ENCODE data around the gene GBE1. TPM values are rescaled to one million over a fixed set of nuclear protein-coding genes. Genes with fewer than 3 reads are reported as not detected.
A peak's percentile ranks its signal among the peaks of the same experiment; 100 is the strongest.

The GBE1 gene
- total and polyA plus RNA-seq, 2 experiments from 2014 or later, result 27.2 to 71.2 TPM

DNA sequence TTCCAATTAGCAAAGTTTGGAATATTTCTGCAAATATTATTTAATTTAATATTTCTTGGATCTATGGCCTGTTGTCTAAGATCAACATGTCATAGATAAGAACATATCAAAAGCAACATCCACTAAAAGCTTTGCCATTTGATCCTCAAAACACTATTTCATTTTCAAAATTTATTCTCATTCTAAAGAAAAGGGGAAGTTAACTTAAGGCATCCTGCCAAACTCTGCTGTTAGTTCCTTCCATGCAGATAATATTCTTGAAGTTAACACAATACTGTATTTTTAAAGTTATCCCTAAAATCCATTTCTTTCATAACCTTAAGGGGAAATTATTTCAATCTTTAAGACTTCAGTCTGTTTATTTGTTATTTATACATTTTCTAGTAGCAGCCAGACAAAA, 28.2 kb upstream of the GBE1 start:
- peak overlapping the region; percentile 14 for H3K4me3 ChIP-seq
- H3K27ac ChIP-seq, result peak overlapping the region; percentile 95
- no peaks in the 10 kb centered on the region for H3K27me3 ChIP-seq
- H3K4me1 ChIP-seq (ENCODE audit: low read depth), result peaks cover 26% of the 10 kb centered on the region
- no peaks in the 10 kb centered on the region for H3K36me3 ChIP-seq
- H3K9me3 ChIP-seq (ENCODE audit: low read depth), result no peaks in the 10 kb centered on the region
- TF ChIP-seq, protein P1, sequence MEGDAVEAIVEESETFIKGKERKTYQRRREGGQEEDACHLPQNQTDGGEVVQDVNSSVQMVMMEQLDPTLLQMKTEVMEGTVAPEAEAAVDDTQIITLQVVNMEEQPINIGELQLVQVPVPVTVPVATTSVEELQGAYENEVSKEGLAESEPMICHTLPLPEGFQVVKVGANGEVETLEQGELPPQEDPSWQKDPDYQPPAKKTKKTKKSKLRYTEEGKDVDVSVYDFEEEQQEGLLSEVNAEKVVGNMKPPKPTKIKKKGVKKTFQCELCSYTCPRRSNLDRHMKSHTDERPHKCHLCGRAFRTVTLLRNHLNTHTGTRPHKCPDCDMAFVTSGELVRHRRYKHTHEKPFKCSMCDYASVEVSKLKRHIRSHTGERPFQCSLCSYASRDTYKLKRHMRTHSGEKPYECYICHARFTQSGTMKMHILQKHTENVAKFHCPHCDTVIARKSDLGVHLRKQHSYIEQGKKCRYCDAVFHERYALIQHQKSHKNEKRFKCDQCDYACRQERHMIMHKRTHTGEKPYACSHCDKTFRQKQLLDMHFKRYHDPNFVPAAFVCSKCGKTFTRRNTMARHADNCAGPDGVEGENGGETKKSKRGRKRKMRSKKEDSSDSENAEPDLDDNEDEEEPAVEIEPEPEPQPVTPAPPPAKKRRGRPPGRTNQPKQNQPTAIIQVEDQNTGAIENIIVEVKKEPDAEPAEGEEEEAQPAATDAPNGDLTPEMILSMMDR (IDR thresholded peaks at IDR 0.05; ENCODE audit: low read depth, low read length), result no peak
- no peak for DNase-seq (ENCODE audit: low read depth in 1 of 2, low spot score in 1 of 2)

DNA sequence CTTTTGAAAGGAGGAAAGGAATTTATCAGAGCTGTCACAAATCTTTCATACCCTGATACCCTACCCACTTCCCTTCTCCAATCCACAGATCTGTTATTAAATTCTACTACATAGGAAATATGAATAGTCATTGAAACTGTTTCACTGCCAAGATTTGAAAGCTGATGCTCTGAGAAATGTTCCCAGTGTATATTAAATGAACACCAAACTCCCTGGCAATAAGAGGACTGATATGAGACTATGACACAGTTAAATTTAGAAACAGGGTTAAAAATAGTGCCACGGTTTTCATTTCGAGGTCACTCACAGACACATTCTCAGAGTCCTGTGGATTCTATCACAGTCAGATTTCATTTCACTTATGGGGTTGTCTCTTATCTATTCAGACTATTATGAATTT, 27.2 kb upstream of the GBE1 start:
- Histone ChIP-seq H3K27me3 (no peaks in the 10 kb centered on the region), H3K9me3 (ENCODE audit: low read depth) (no peaks in the 10 kb centered on the region), H3K36me3 (no peaks in the 10 kb centered on the region), H3K27ac (peak overlapping the region; percentile 95), H3K4me1 (ENCODE audit: low read depth) (peaks cover 26% of the 10 kb centered on the region), H3K4me3 (peak overlapping the region; percentile 14)
- TF ChIP-seq, protein P1 (IDR thresholded peaks at IDR 0.05; ENCODE audit: low read depth, low read length), result no peak
- peak in 1 of 2 donors; percentile 49 for DNase-seq (ENCODE audit: low read depth in 1 of 2, low spot score in 1 of 2)

DNA sequence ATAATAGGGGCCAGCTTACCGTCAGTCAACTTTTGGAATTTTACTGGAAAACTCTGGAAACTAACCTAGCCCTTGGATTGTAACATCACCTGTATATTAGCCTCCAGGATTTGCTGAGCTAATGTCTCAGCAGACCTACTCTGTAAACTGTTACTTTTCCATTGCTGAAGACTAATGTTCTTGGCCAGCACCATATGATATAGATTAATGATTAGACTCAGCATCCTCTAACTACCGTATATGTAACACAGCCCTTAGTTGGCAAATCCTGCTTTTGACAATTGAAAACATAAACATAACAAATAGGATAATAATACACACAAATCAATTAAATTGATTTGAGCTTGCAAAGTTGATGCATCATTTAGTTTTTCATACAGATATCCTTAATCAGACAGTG, 26.6 kb upstream of the GBE1 start:
- Histone ChIP-seq H3K27ac (peak overlapping the region; percentile 95), H3K27me3 (no peaks in the 10 kb centered on the region), H3K4me1 (ENCODE audit: low read depth) (peaks cover 26% of the 10 kb centered on the region), H3K4me3 (no peak overlapping the region), H3K9me3 (ENCODE audit: low read depth) (no peaks in the 10 kb centered on the region), H3K36me3 (no peaks in the 10 kb centered on the region)
- TF ChIP-seq, protein P1 (IDR thresholded peaks at IDR 0.05; ENCODE audit: low read depth, low read length), result no peak
- no peak for DNase-seq (ENCODE audit: low read depth in 1 of 2, low spot score in 1 of 2)

DNA sequence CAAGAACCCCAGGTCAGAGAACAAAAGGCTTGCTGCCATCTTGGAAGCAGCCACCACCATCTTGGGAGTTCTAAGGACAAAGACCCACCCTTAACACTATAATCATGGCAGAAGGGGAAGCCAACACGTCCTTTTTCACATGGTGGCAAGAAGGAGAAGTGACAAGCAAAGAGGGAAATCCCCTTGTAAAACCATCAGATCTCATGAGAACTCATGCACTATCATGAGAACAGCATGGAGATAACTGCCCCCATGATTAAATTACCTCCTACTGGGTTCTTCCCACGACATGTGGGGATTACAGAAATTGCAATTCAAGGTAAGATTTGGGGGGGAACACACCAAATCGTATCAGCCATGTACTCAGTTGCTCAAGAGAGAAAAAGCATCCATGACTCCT, 21.1 kb upstream of the GBE1 start:
- Histone ChIP-seq H3K27me3 (no peaks in the 10 kb centered on the region), H3K27ac (no peak overlapping the region), H3K4me3 (no peak overlapping the region), H3K9me3 (ENCODE audit: low read depth) (no peaks in the 10 kb centered on the region), H3K36me3 (no peaks in the 10 kb centered on the region), H3K4me1 (ENCODE audit: low read depth) (peaks cover 3% of the 10 kb centered on the region)
- no peak for DNase-seq (ENCODE audit: low read depth in 1 of 2, low spot score in 1 of 2)
- TF ChIP-seq, protein P1 (IDR thresholded peaks at IDR 0.05; ENCODE audit: low read depth, low read length), result no peak

DNA sequence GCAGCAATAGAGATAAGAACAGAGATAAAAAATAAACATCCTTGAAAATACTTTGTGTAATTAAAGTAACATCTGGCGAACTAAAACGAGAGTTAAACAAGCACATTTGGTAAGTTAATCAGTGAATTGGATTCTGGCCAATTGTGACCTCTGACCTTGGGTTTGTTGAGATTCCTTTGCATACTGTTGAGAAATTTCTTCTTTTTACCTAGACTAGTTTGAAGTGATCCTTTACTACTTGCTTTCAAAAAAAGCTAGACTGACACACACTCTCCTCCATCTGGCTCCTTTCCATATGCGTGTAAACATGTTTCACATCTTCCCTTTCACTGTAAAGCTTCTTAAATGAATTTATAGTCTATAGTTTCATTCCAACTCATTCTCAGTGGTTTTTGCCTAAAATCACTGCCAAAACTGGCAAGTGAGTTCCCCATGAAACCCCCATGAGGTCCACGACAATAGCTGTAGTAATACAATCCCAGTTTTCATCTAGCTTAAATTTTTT, 17.3 kb upstream of the GBE1 start:
- peak in 1 of 2 donors; percentile 63 for DNase-seq (ENCODE audit: low read depth in 1 of 2, low spot score in 1 of 2)
- H3K27ac ChIP-seq, result no peak overlapping the region

More for the DNA sequence above, 17.3 kb upstream of the GBE1 start:
- TF ChIP-seq, protein P1 (IDR thresholded peaks at IDR 0.05; ENCODE audit: low read depth, low read length), result no peak
- peaks cover 3% of the 10 kb centered on the region for H3K4me1 ChIP-seq (ENCODE audit: low read depth)
- no peak overlapping the region for H3K4me3 ChIP-seq
- no peaks in the 10 kb centered on the region for H3K9me3 ChIP-seq (ENCODE audit: low read depth)
- no peaks in the 10 kb centered on the region for H3K36me3 ChIP-seq
- H3K27me3 ChIP-seq, result no peaks in the 10 kb centered on the region

Data from cardiac muscle cell (in vitro differentiated cells and primary cell).